Lower leg skin (tissue), 3 donors: Measurements from ENCODE around the gene CDKN2B-AS1.

Experiments used
- POLR2A ChIP-seq, 2 donors: fragments of 450-650 bp; IDR thresholded peaks; one replicate each; pipeline ENCODE4 v1.6.1; 2016 to 2017; ENCODE audit warnings: antibody characterized with exemption in 2 of 2, mild to moderate bottlenecking in 1 of 2, moderate library complexity in 1 of 2
- TF ChIP-seq, protein P1 (sequence below), 3 donors: fragments of 450-650 bp; IDR thresholded peaks; one replicate each; pipeline ENCODE4 v1.5.1; 2016; ENCODE audit warnings: antibody characterized with exemption in 3 of 3, mild to moderate bottlenecking in 3 of 3, moderate library complexity in 2 of 3

DNA sequence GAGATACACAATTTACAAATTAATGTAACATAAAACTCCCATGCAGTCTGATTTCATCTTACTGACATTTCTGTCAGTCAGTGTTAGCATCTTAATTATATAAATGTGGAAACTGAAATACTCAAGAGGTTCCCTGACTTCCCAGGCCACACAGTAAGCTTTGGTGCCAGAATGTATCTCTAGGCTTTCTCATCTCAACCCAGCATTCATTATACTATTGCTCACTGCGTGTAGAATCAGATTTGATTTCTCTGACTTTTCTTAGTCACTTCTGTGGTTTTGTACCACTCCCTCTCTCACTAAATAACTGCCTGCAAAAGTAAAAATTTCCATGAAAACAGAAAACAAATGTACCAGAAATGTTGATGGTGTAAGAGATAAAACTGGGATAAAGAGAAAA lies 46.2 kb downstream of the CDKN2B-AS1 start:
- no peak for TF ChIP-seq POLR2A (IDR thresholded peaks at IDR 0.05)
- TF ChIP-seq, protein P1, sequence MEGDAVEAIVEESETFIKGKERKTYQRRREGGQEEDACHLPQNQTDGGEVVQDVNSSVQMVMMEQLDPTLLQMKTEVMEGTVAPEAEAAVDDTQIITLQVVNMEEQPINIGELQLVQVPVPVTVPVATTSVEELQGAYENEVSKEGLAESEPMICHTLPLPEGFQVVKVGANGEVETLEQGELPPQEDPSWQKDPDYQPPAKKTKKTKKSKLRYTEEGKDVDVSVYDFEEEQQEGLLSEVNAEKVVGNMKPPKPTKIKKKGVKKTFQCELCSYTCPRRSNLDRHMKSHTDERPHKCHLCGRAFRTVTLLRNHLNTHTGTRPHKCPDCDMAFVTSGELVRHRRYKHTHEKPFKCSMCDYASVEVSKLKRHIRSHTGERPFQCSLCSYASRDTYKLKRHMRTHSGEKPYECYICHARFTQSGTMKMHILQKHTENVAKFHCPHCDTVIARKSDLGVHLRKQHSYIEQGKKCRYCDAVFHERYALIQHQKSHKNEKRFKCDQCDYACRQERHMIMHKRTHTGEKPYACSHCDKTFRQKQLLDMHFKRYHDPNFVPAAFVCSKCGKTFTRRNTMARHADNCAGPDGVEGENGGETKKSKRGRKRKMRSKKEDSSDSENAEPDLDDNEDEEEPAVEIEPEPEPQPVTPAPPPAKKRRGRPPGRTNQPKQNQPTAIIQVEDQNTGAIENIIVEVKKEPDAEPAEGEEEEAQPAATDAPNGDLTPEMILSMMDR (IDR thresholded peaks at IDR 0.05) = no peak
